HG03060 (cell line): ENCODE measurements around the gene AGAP1.

ENCODE experiments used
- ATAC-seq: cut with Tn5 transposase; IDR thresholded peaks from one replicate; pipeline ENCODE4 v1.9.1; 2021; ENCODE audit warnings: low read depth, moderate number of reproducible peaks; ENCODE audit not compliant: unreplicated experiment

AGAP1 gene

GRCh38 chr2:235485362-235485761, 8.5 kb upstream of the AGAP1 start:
- no peak for ATAC-seq

DNA sequence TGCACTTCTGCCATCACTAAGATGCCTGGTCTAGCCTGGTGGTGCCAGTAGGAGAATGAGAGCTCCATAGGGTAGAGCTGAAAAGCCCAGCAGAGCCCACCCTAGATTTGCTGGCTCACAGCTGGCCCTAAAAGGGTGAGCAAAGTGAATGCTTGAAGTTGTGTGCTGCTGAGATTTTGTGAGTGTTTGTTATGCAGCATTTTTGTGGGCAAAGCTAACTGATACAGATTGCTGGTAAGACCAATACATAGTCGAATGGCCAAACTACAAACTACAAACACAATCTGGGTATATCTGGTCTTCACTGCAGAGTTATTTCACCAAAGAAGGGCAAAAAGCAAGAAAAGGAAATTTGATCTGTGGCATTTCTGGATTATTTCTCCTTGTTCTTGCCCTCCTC, 7.1 kb upstream of the AGAP1 start:
- no peak for ATAC-seq

DNA sequence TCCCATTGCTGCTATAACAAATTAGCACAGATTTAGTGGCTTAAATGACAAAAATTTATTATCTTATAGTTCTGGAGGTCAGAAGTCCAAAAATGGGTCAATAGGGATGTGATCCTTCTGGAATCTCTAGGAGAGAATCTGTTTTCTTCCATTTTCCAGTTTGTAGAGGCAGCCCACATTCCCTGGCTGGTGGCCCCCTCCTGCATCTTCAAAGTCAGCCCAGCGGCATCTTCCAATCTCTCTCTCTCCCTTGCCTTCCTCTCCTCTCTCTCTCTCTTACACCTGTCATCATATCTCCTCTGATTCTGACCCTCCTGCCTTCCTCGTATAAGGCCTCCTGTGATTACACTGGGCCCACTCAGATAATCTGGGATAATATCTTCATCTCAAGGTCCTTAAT, 3.9 kb upstream of the AGAP1 start:
- no peak for ATAC-seq

DNA sequence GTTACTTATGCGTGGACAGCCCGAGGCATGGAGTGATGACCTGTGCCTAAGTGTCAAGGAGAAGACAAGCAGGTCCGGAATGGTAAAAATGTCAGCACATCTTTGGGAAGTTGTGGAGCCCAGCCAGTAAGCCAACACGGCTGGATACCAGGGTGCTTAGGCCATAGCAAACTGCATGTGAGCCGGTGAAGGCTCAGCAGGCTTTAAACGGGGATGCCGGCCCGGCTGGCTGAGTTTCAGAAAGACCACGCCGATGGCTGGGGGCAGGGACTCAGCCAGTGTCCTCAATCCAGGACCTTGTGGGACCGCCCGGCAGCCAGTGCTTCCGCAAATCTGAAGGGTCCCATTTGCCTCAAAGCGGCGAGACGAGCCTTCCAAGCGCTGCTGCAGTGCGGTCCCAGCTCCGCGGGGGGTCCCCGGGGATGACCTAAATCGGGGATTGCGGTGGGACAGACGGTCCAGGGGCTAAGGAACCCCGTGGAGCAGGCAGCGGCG, 946 bp upstream of the AGAP1 start:
- ATAC-seq = no peak

DNA sequence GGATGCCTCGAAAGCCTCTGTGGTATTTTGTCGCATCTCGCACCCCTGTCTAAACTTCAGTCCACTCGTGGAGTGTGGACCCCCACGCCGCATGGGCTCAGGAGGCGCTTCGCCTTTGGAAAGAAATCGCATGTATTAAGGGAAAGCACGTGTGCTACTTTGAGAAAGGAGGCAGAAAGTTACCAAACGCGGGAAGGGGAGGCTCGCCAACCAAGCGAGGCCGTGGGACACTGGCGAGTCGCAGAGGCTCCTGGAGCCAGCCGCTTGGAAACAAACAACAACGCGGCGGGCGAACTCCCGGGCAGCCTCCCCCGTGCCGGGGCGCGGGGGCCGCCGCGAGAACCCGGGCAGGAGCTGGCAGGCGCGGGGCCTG, 455 bp upstream of the AGAP1 start:
- no peak for ATAC-seq

DNA sequence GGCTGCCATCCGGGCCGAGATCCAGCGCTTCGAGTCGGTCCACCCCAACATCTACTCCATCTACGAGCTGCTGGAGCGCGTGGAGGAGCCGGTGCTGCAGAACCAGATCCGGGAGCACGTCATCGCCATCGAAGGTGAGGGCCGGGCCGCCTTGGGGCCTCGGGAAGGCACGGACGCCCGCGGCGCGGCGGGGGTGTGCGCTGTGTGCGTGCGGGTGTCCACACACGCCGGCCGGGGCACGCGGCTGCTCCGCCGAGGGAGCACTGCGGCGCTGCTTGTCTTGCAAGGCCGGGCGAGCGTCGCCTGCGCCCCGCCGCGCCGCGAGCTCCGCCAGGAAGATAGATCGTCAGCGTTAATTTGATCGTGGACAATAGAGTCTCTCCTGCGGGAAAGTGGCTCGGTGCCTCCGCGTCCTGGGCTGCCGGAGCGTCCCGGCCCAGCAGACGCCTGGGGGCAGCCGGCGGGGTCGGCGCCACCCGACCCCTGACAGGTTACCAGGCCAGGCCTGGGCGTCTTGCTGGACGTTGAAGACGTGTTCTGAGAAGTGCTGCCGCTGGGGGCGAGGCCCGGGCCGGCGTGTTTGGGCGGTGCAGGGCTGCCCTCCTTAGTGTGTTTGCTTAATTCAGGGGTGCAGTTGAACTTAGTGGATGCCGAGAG, 1.0 kb downstream of the AGAP1 start:
- no peak for ATAC-seq

DNA sequence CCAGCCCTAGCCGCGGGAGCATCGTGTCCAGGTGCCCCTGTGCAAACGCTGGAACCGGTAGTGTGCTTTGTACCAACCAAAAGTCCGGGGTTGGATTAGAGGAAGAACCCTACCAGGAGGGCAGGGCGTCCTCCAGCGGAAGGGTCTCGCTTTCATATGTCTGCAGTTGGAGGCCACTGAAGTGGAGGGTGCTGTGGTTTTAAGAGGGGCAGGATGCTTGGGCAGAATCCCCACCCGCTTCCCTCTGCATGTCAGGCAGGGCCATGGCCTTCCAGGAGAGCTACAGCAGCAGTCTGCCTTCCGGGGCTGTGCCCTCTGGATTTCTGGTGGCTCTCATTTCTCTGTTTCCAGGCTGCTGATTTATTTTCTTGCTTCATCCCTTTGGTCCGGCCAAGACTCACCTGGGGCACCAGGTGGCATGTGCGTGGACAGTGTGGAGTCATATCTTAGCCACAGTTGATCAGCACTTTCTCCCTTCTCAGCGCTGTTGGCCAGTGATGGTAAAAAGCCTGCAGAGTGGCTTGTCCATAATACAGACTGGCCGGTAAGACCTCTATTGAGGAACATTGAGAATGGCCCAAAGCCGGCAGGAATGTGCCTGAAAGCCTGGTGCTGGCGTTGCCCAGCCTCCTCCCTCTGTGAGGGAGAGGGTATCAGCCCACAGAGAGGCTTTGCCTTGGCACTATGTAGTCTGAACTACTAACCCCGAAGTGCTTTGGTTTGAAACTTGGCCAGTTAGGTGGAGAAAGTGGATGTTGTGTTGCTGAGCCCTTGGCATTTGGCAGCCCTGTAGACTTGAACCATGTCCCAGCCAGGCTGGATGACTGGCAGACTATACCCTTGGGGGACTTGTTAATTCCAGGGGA, 1.8 kb downstream of the AGAP1 start:
- no peak for ATAC-seq

DNA sequence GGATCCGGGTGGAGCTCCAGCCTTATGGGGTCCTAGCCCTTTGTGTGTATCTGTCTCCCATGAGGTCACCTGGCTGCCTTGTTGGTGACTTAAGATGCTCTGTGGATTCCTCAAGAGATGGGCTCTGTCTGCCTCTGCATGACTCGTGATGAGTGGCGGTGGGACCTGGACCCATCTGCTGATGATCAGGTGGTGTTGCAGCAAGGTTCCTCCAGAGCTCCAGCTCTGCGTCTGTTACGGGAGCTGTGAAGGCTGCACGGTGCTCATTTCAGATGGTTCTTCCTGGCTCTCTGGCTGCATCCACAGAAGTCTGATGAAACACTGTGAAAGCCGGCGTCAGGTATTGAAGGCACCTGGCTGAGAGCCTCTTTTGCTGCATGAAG, 2.4 kb downstream of the AGAP1 start:
- no peak for ATAC-seq

DNA sequence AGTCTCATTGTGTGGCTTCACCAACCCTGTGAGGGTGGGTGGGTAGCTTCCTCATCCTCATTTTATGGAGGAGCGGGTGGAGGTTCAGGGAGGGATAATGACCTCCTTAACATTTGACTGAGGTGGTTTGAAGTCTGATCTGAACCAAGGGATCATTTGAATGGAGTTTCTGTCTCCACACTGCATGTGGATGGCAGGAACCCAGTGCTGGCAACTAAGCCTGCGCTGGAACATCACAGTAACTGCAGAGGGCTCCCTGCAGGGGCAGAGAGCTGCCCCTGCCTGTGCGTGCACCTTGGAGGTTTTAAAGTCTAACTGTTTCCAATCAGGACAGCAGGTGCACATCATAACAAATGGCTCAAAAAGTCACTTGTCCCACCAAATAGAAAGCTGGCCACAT, 3.3 kb downstream of the AGAP1 start:
- ATAC-seq = no peak

DNA sequence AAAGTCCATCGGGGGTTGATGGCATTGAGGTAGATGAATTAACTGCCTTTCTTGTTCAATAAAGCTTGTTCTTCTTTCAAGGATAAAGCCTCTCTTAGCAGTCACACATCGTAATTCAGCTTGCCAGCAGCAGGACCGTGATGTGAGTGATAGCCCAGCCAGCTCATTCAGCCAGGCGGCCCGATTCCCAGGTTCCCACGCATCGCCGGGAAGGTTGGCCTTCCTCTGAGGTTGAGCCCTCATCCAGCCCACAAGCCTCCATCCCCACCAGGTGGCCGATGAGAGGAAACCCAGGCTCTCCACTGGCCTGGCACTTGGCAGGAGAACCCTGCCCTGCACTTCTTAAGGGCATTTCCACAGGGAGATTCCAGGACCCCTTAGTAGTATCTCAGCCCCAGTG, 4.7 kb downstream of the AGAP1 start:
- ATAC-seq = no peak

DNA sequence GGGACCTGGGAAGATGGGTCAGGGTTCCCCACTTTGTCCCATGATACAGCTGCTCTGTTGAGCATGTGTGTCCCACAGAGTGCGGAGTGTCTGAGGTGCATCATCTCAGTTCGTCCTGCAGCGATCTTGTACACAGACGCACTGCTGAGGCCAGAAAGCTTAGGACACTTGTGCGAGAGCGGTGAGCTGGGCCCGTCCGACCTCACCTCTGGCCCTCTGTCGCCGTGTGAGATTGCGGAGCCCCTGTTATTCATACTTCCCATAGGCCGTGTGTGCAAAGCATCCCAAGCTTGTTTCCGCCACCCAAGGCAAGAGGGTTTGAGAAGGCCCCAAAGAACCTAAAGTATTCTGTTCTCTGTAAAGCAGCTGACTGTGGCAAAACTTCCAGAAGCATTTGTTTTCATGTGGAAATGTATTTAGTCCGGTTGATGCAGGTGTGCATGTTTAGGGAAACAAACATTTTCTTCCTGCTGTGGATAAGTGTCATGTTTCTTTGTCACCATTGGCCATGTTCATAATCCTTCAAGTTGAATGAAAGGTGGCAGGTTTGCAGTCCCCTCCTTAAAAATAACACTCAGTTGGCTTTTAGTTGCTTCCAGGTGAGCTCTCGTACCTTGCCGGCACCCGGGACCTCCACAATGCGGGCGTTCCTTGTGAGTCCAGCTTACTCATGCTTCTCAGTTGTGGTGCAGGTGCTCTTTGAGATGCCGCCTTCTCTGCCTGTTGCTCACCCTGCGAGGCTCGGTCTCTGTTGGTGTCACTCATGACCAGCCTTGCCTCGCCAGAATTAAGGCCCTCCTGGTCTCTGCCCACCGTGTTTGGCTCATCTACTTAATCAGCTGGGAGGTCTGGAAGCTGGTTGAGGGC, 5.3 kb downstream of the AGAP1 start:
- no peak for ATAC-seq

DNA sequence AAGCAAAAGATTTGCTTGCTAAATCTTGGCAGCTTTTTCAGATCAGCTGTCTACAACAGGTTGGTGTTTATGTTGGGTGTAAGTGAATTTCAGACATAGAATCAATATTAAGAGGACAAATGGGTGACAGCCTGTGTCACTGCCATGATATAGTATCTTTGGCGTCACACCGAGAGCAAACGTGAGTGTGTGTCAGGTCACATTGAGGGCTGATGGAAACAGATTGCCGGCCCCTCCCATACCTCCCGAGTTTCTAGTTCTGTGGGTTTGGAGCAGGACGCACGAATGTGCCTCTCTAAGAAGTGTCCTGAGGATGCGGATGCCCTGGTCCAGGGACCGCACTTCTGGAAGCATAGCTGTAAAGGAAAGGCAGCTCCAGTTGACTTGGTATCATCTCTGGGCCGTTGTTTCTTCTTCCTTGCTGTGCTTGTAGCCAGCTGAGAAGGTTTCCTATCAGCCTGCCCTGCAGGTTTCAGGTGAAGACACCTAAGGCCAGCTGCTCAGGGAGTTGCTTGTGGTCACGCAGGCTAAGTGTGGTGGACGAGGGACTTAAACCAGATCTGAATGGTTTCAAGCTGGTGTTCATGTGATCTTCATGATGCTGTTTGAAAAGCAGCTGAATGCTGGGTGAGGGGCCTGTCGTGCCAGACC, 6.4 kb downstream of the AGAP1 start:
- no peak for ATAC-seq

- ATAC-seq = no peak
Observed at GRCh38 chr2:235500761-235501672, 7.2 kb downstream of the AGAP1 start.

DNA sequence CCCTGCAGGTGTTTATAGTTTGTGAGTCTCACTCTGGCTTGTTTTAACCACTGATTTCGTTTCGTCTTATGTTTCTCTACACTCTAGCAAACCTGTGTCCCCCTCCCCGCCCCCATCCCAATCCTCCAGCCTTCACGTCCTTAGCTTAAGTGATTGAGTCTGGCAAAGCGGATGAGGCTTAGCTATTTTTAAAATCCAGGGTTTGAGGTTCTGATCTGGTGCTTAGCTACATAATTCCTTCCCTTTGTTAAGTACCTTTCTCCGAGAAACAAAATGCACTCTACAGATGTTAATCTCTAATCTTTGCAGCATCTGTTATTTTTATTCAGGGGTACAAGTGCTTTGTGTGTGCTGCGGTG, 7.8 kb downstream of the AGAP1 start:
- ATAC-seq = no peak

- no peak for ATAC-seq
Observed at GRCh38 chr2:235502336-235502735, 8.5 kb downstream of the AGAP1 start.

- no peak for ATAC-seq
Observed at GRCh38 chr2:235504441-235505180, 10.8 kb downstream of the AGAP1 start.

DNA sequence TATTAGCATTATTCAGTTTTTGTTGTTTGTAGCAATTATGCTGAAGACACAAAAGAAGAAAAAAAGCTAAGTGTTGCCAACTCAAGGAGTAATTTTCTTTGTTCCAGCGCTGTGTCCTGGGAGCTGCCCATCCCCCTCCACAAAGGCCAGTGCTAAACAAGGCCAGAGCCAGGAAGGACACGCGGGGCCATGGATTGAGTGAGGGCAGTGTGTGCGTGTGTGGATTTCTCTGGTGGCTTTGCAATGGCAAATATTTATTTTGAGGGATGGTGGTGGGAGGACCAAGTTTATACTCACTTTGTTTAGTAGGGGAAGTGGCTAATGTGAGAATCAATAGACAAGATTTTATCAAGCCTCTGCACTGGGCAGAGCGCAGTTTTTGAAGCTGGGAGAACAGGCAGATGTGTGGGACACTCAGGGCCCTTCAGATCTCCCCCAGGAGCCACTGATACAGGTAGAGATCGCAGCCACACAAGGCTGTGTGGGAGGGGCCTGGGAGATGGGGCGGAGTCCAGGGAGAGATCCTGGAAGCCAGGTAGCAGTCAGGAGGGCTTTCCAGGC, 11.4 kb downstream of the AGAP1 start:
- ATAC-seq = no peak

DNA sequence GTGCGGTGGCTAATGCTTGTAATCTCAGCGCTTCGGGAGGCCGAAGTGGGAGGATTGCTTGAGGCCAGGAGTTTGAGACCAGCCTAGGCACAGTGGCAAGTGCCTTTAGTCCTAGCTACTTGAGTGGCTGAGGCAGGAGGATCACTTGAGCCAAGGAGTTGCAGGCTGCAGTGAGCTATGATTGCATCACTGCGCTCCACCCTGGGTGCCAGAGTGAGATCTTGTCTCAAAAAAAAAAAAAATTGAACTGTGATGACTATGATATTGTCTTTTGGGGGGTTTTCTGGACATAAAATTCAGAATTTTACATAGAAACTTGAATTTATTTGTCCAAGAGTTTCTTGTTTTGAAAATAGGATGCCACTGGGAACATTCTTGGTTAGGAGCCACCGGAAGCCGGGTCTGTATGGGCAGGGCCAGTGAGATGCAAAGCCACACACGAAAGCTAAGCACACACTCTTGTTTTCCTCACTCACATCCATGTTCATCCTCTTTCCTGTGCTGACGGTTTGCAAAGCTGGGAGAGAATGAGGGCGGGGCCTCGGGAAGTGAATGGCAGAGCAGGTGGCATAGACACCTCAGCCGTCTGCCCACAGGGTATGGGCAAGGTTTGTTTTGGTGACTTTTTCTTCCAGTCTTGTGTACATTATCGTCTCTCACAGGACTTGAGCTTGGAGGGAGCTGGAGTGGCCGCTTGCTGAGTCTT, 12.6 kb downstream of the AGAP1 start:
- no peak for ATAC-seq
